Stimulated activated naive CD8-positive, alpha-beta T cell treated with anti-CD3 and anti-CD28 coated beads, Interleukin-15, amount 100 ng/mL, for 72 hours (primary cell): ENCODE data around the gene SLAIN2.

ENCODE experiments used
- ATAC-seq: fragments of 150-1000 bp; cut with Tn5 transposase; 2 replicates; pipeline ENCODE4 v1.10.0; 2021; ENCODE audit warnings: mild to moderate bottlenecking, moderate library complexity
- DNase-seq, 2 donors: peaks; one replicate each; pipeline ENCODE4 v3.0.0; 2021 to 2022
- H3K27ac Mint-ChIP-seq, 2 donors: one replicate each; pipeline ENCODE4 v1.8.0; 2022; ENCODE audit warnings: mild to moderate bottlenecking in 2 of 2, mixed read lengths in 2 of 2, moderate library complexity in 2 of 2
- H3K27me3 Mint-ChIP-seq: one replicate; pipeline ENCODE4 v1.8.0; 2022; ENCODE audit warnings: mixed read lengths
- H3K4me1 Mint-ChIP-seq: one replicate; pipeline ENCODE4 v1.8.0; 2022; ENCODE audit warnings: mild to moderate bottlenecking, mixed read lengths
- H3K4me3 Mint-ChIP-seq, 2 donors: one replicate each; pipeline ENCODE4 v1.8.0; 2022; ENCODE audit warnings: mild to moderate bottlenecking in 2 of 2, mixed read lengths in 2 of 2, moderate library complexity in 1 of 2
- H3K9me3 Mint-ChIP-seq, 2 donors: one replicate each; pipeline ENCODE4 v1.8.0; 2022; ENCODE audit warnings: mixed read lengths in 2 of 2

The SLAIN2 gene

GRCh38 chr4:48324281-48324680 is 17.0 kb upstream of the SLAIN2 start:
- H3K27ac Mint-ChIP-seq = no peak overlapping the region
- DNase-seq (no peak), ATAC-seq (no peak)
- peaks cover 2% of the 10 kb centered on the region for H3K4me1 Mint-ChIP-seq
- H3K9me3 Mint-ChIP-seq = no peaks in the 10 kb centered on the region
- H3K27me3 Mint-ChIP-seq = no peaks in the 10 kb centered on the region
- no peak overlapping the region for H3K4me3 Mint-ChIP-seq

- DNase-seq (no peak), ATAC-seq (no peak)
- peaks cover 18% of the 10 kb centered on the region for H3K4me1 Mint-ChIP-seq
- no peaks in the 10 kb centered on the region for H3K9me3 Mint-ChIP-seq
- no peaks in the 10 kb centered on the region for H3K27me3 Mint-ChIP-seq
- no peak overlapping the region for H3K27ac Mint-ChIP-seq
- no peak overlapping the region for H3K4me3 Mint-ChIP-seq
Measured at GRCh38 chr4:48329193-48329592, 12.1 kb upstream of the SLAIN2 start.

DNA sequence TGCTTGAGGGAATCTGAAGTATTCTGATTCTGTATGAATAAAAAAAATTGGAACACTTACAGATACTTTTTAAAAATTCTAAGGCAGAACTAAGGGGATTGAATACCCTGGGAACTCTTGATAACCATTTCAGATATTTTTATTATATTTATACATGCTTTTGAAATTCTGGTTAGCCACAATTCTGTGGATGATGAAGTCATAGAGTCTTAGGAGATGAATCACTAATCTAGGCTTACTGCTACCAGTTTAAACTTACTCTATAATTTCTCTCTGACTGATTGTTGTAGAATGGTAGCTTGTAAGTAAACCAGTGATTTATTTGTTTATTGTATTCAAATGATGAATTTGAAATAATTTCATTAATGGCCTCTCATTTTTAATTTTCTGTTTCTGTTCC is 11.4 kb upstream of the SLAIN2 start:
- DNase-seq (no peak), ATAC-seq (peak; percentile 77)
- no peak overlapping the region for H3K4me3 Mint-ChIP-seq
- no peak overlapping the region for H3K27ac Mint-ChIP-seq
- H3K27me3 Mint-ChIP-seq = no peaks in the 10 kb centered on the region
- peaks cover 18% of the 10 kb centered on the region for H3K4me1 Mint-ChIP-seq
- no peaks in the 10 kb centered on the region for H3K9me3 Mint-ChIP-seq

DNA sequence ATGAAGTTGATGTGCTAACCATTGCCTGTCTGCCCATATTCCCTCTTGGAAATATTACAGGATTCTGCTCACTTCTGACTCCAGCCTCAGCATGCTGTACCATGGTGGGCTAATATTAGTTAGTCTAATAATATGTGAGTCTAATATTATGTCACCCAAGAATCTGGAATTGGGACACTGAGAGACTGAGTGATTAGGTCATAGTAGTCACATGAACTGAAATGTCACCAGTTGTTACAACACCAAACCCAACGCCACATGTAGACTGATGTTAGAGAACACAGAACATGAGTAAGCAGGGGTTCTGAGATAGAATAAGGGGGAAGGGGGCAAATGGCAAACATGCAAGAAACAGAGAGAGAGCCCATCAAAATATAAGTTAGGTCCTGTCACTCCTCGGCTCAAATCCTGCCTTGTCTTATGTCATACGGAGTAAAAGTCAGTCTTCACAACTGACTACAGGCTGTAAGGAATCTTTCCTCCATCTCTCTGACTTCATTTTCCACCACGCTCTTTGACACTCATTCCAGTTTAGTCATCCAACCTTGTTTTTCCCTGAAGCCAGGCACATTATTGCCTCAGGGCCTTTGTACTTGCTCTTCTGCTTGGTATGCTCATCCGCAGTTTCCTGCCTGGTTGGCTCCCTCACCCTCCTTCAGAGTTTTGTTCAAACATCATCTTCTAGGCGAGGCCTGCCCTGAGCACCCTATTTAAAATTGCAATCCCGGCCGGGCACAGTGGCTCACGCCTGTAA is 9.6 kb upstream of the SLAIN2 start:
- Mint-ChIP-seq H3K4me3 (no peak overlapping the region), H3K9me3 (no peaks in the 10 kb centered on the region), H3K4me1 (peaks cover 18% of the 10 kb centered on the region), H3K27ac (no peak overlapping the region), H3K27me3 (no peaks in the 10 kb centered on the region)
- ATAC-seq = no peak
- no peak for DNase-seq

- ATAC-seq (no peak), DNase-seq (no peak)
- Mint-ChIP-seq H3K4me1 (peaks cover 26% of the 10 kb centered on the region), H3K4me3 (no peak overlapping the region), H3K9me3 (no peaks in the 10 kb centered on the region), H3K27ac (no peak overlapping the region), H3K27me3 (no peaks in the 10 kb centered on the region)
Measured at GRCh38 chr4:48332661-48333060, 8.7 kb upstream of the SLAIN2 start.

- H3K4me1 Mint-ChIP-seq = peaks cover 35% of the 10 kb centered on the region
- H3K4me3 Mint-ChIP-seq = no peak overlapping the region
- no peak for ATAC-seq
- H3K27ac Mint-ChIP-seq = no peak overlapping the region
- no peaks in the 10 kb centered on the region for H3K9me3 Mint-ChIP-seq
- no peaks in the 10 kb centered on the region for H3K27me3 Mint-ChIP-seq
- DNase-seq = no peak
Measured at GRCh38 chr4:48333587-48333986, 7.7 kb upstream of the SLAIN2 start.

DNA sequence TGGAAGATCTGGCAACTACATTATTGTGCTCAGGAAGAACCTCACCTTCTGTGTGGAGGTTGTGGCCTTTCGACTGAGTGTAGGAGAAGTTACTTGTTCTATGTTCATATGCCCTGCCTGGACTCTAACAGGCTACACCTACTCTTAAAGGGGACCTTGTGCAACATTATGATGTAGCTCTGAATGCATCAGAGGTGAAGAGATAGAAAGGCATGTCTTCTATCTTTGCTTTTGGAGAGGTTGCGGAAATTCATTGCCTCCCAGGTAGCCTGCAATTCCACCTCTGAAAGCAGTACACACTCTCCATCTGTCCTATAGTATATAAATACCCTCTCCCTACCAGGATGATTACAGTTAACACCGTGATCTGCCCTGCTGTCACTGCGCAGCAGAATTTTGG is 7.1 kb upstream of the SLAIN2 start:
- Mint-ChIP-seq H3K27ac (peak overlapping the region in 1 of 2 donors; percentile 30), H3K4me1 (peaks cover 37% of the 10 kb centered on the region), H3K4me3 (no peak overlapping the region), H3K9me3 (no peaks in the 10 kb centered on the region), H3K27me3 (no peaks in the 10 kb centered on the region)
- no peak for DNase-seq
- no peak for ATAC-seq

GRCh38 chr4:48334900-48335384 is 6.4 kb upstream of the SLAIN2 start:
- no peaks in the 10 kb centered on the region for H3K27me3 Mint-ChIP-seq
- H3K4me3 Mint-ChIP-seq = no peak overlapping the region
- no peaks in the 10 kb centered on the region for H3K9me3 Mint-ChIP-seq
- no peak overlapping the region for H3K27ac Mint-ChIP-seq
- no peak for ATAC-seq
- peaks cover 36% of the 10 kb centered on the region for H3K4me1 Mint-ChIP-seq
- no peak for DNase-seq

GRCh38 chr4:48336146-48336870 is 5.0 kb upstream of the SLAIN2 start:
- Mint-ChIP-seq H3K27me3 (no peaks in the 10 kb centered on the region), H3K9me3 (no peaks in the 10 kb centered on the region), H3K4me1 (peaks cover 31% of the 10 kb centered on the region), H3K4me3 (no peak overlapping the region), H3K27ac (no peak overlapping the region)
- DNase-seq (no peak), ATAC-seq (no peak)

GRCh38 chr4:48337731-48338130 is 3.6 kb upstream of the SLAIN2 start:
- H3K27me3 Mint-ChIP-seq = no peaks in the 10 kb centered on the region
- H3K4me3 Mint-ChIP-seq = no peak overlapping the region
- H3K27ac Mint-ChIP-seq = no peak overlapping the region
- no peak for DNase-seq
- H3K9me3 Mint-ChIP-seq = no peaks in the 10 kb centered on the region
- H3K4me1 Mint-ChIP-seq = peaks cover 31% of the 10 kb centered on the region
- ATAC-seq = no peak

GRCh38 chr4:48339642-48340041 is 1.7 kb upstream of the SLAIN2 start:
- H3K27me3 Mint-ChIP-seq = no peaks in the 10 kb centered on the region
- H3K9me3 Mint-ChIP-seq = no peaks in the 10 kb centered on the region
- H3K4me3 Mint-ChIP-seq = no peak overlapping the region
- H3K27ac Mint-ChIP-seq = no peak overlapping the region
- no peak for ATAC-seq
- no peak for DNase-seq
- H3K4me1 Mint-ChIP-seq = peaks cover 49% of the 10 kb centered on the region

DNA sequence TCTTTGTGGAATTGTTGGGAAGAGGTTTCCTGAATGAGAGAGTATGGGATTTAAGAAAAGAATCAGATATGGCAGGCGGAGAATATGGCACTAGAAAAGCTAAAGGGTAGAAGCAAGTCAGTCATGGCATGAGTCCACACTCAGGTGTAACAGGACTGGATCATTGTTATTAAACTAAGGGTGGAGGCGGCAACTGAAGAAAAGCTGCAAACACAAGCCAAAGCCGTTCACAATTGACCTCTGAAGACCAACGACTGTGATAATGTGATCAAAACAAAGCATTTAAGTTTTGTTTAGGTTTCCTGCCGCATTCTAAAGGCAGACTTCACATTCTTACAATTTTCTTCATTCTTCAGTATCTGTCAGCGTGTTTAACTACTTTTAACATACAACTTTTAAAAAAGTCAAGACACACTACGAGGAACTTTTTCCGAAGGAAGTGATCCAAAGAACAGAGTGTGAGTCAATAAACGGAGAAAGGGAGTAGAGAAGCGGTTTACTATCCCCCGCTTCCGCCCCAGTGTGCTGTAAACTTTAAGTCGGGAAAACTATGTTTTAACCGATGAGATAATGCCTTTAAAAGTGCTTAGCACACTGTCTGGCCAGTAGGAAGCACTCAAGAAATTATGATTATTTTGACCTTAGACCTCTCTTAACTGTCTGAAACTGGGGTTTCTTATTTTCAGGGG is 909 bp upstream of the SLAIN2 start:
- no peak for DNase-seq
- Mint-ChIP-seq H3K27me3 (no peaks in the 10 kb centered on the region), H3K4me3 (peak overlapping the region; percentile 98 to 99), H3K27ac (peak overlapping the region; percentile 98 to 99), H3K9me3 (no peaks in the 10 kb centered on the region), H3K4me1 (peaks cover 57% of the 10 kb centered on the region)
- ATAC-seq = peak; percentile 27

DNA sequence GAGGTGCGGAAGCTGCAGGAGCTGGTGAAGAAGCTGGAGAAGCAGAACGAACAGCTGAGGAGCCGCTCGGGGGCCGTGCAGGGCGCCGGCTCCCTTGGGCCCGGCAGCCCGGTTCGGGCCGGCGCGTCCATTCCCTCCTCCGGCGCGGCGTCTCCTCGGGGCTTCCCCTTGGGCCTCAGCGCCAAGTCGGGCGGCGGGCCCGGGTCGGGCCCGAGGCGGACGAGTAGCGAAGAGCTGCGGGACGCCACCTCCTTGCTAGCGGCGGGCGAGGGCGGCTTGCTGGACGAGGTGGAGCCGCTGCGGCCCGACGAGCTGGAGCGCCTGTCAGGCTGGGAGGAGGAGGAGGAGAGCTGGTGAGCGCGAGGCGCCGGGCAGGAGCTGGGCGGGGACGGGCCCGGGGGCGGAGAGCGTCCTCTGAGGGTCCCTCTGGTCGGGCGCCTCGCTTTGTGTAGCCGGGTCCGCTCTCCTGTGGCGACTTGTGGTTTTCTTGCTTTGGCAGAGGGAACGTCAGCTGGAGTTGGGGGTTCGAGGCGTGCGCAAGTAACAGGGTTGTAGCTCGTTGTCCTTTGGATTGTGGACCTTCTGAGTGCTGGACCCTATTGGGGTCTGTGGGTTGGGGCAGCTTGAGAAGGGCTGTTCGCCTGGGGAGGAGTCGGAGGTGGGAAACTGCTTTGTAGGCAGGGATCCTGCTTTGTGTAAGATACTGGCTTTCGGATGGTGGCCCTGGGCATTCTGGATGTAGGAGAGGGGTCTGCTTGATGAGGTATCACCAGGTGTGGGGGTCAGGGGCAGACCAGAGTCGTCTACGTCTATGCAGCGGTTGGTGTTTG is 662 bp downstream of the SLAIN2 start:
- Mint-ChIP-seq H3K4me1 (peaks cover 68% of the 10 kb centered on the region), H3K4me3 (peak overlapping the region; percentile 98 to 99), H3K9me3 (no peaks in the 10 kb centered on the region), H3K27me3 (no peaks in the 10 kb centered on the region), H3K27ac (peak overlapping the region; percentile 99)
- ATAC-seq = peak; percentile 34
- peak; percentile 51 to 61 for DNase-seq

DNA sequence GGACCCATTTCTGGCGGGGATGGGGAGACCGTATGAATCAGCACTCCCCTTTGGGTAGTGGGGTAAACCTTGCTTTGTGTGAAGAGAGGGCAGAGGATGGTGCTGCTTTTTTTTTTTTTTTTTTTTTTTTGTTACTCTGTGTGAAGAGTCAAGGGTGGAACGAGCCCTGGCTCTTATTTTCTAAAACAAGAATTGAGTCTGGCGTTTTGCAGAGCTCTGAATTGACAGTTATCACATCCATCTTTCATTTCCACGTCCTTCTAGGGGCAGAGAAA is 1.2 kb downstream of the SLAIN2 start:
- peak overlapping the region; percentile 98 to 99 for H3K4me3 Mint-ChIP-seq
- ATAC-seq (no peak), DNase-seq (no peak)
- peaks cover 68% of the 10 kb centered on the region for H3K4me1 Mint-ChIP-seq
- H3K9me3 Mint-ChIP-seq = no peaks in the 10 kb centered on the region
- H3K27ac Mint-ChIP-seq = peak overlapping the region; percentile 94 to 95
- no peaks in the 10 kb centered on the region for H3K27me3 Mint-ChIP-seq

GRCh38 chr4:48343035-48343434 is 1.7 kb downstream of the SLAIN2 start:
- no peaks in the 10 kb centered on the region for H3K9me3 Mint-ChIP-seq
- peaks cover 68% of the 10 kb centered on the region for H3K4me1 Mint-ChIP-seq
- no peaks in the 10 kb centered on the region for H3K27me3 Mint-ChIP-seq
- peak overlapping the region; percentile 13 to 27 for H3K27ac Mint-ChIP-seq
- ATAC-seq = no peak
- no peak for DNase-seq
- peak overlapping the region; percentile 98 to 99 for H3K4me3 Mint-ChIP-seq
